K562 (cell line): ENCODE data around the gene LCN1. TPM values are rescaled to one million over a fixed set of nuclear protein-coding genes. Genes with fewer than 3 reads are reported as not detected.

Experiments used
- BRD9 ChIP-seq: fragments of 450-650 bp; IDR thresholded peaks from 2 replicates; pipeline ENCODE4 v1.6.1; 2018; ENCODE audit warnings: low read depth; ENCODE audit not compliant: partially characterized antibody
- CBX1 ChIP-seq: sonication (generic); IDR thresholded peaks from 2 replicates; pipeline ENCODE4 v1.6.1; 2016; ENCODE audit warnings: antibody characterized with exemption, low read depth, mild to moderate bottlenecking
- CEBPB ChIP-seq: fragments of 450-650 bp; IDR thresholded peaks from 2 replicates; pipeline ENCODE4 v1.6.1; 2016; ENCODE audit warnings: missing genetic modification characterization, missing compliant biosample characterization
- DIDO1 ChIP-seq: fragments of 450-650 bp; IDR thresholded peaks from 2 replicates; pipeline ENCODE4 v1.6.1; 2016; ENCODE audit warnings: low read depth, missing biosample characterization, missing genetic modification characterization
- ETS2 ChIP-seq: IDR thresholded peaks from 2 replicates; pipeline ENCODE4 v1.6.1; 2016; ENCODE audit warnings: borderline replicate concordance, missing genetic modification characterization, mild to moderate bottlenecking, moderate library complexity, missing compliant biosample characterization; ENCODE audit not compliant: poor library complexity, severe bottlenecking
- ETV6 ChIP-seq, 3 experiments: fragments of 150-350 bp in 1 of 3; sonication (generic) in 1 of 3; formaldehyde crosslinking in 1 of 3; IDR thresholded peaks; 2 replicates each; pipeline versions ENCODE4 v1.6.1 to v1.8.0; 2014 to 2022; ENCODE audit warnings: borderline replicate concordance in 2 of 3, low read depth in 2 of 3, antibody characterized with exemption in 1 of 3, low read length in 1 of 3, mild to moderate bottlenecking in 1 of 3, missing genetic modification reagents in 1 of 3
- GATA2 ChIP-seq: sonication (generic); formaldehyde crosslinking; IDR thresholded peaks from 2 replicates; pipeline ENCODE4 v1.4.0; 2020; ENCODE audit warnings: mild to moderate bottlenecking, missing genetic modification reagents
- HNRNPL ChIP-seq: fragments of 200-400 bp; formaldehyde crosslinking; IDR thresholded peaks from 2 replicates; pipeline ENCODE4 v1.6.1; 2017; ENCODE audit warnings: low read depth, mild to moderate bottlenecking, low read length
- MECOM ChIP-seq: fragments of 250-450 bp; sonication (Bioruptor Pico); IDR thresholded peaks from 2 replicates; pipeline ENCODE4 v1.8.0; 2022; ENCODE audit warnings: inconsistent platforms
- MYC ChIP-seq, 2 experiments: fragments of 250-450 bp in 1 of 2; sonication (Bioruptor Pico) in 1 of 2; IDR thresholded peaks; 2 replicates each; pipeline versions ENCODE4 v1.5.1 to v1.6.1; 2012 to 2021; ENCODE audit warnings: low read depth in 2 of 2, borderline replicate concordance in 1 of 2, improper control_type of control experiment in 1 of 2, low read length in 1 of 2, mild to moderate bottlenecking in 1 of 2, moderate library complexity in 1 of 2
- PCBP1 ChIP-seq: fragments of 200-400 bp; formaldehyde crosslinking; IDR thresholded peaks from 2 replicates; pipeline ENCODE4 v1.6.1; 2018; ENCODE audit warnings: mild to moderate bottlenecking, low read depth, low read length; ENCODE audit not compliant: poor library complexity, severe bottlenecking
- RHOXF2B ChIP-seq: fragments of 250-450 bp; sonication (Bioruptor Pico); conservative IDR thresholded peaks from 2 replicates; pipeline ENCODE4 v1.5.1; 2021
- SMARCB1 ChIP-seq: IDR thresholded peaks from 2 replicates; pipeline ENCODE4 v1.6.1; 2011; ENCODE audit warnings: improper control_type of control experiment, low read depth; ENCODE audit not compliant: insufficient read length
- TSC22D4 ChIP-seq: fragments of 450-650 bp; IDR thresholded peaks from 2 replicates; pipeline ENCODE4 v1.6.1; 2016; ENCODE audit warnings: missing genetic modification characterization, missing biosample characterization, control low read depth
- ZNF707 ChIP-seq: fragments of 250-450 bp; sonication (Bioruptor Pico); conservative IDR thresholded peaks from 2 replicates; pipeline ENCODE4 v1.8.0; 2022; ENCODE audit warnings: inconsistent platforms, mild to moderate bottlenecking, moderate library complexity
- polyA plus RNA-seq, 8 experiments: library from polyadenylated mRNA; depleted of rRNA in 4 of 8; stranded (reverse) in 5 of 8; unstranded in 3 of 8; fragments of >200 nt; fragmentation: Nextera tagmentation in 2 of 8; fragmentation: Illumina TruSeq in 1 of 8; extraction: Ambion mirVana in 2 of 8; extraction: Trizol in 1 of 8; gene quantifications; 2 replicates each; pipeline versions ENCODE4 v1.2.1 to v1.2.3, GENCODE V29; 2011 to 2014; ENCODE audit warnings: inconsistent platforms in 1 of 8, missing spikeins in 1 of 8
- total RNA-seq, 7 experiments: library from RNA; depleted of rRNA in 6 of 7; stranded (reverse); fragments of >200 nt in 6 of 7; fragmentation: Illumina TruSeq in 2 of 7; extraction: Trizol in 2 of 7; gene quantifications; 2 replicates each; pipeline versions ENCODE4 v1.2.1 to v1.2.3, GENCODE V29; 2011 to 2021; ENCODE audit warnings: low replicate concordance in 1 of 7
- TF ChIP-seq, protein P1 (sequence below): fragments of 450-650 bp; formaldehyde crosslinking; IDR thresholded peaks from 2 replicates; pipeline ENCODE4 v1.4.0; 2022; ENCODE audit warnings: missing genetic modification characterization
- TF ChIP-seq, protein P2 (sequence below): fragments of 450-650 bp; formaldehyde crosslinking; IDR thresholded peaks from 2 replicates; pipeline ENCODE4 v1.4.0; 2020; ENCODE audit warnings: mild to moderate bottlenecking
- TF ChIP-seq, protein P3 (sequence below): fragments of 250-450 bp; sonication (Bioruptor Pico); IDR thresholded peaks from 2 replicates; pipeline ENCODE4 v1.5.0; 2021
- TF ChIP-seq, protein P4 (sequence below), 2 experiments: IDR thresholded peaks; 2 replicates each; pipeline ENCODE4 v1.6.1; 2011; ENCODE audit warnings: borderline replicate concordance in 1 of 2, control low read depth in 1 of 2, low read depth in 1 of 2, low read length in 1 of 2, mild to moderate bottlenecking in 1 of 2, mixed read lengths in 1 of 2, moderate library complexity in 1 of 2; ENCODE audit not compliant: insufficient read depth in 1 of 2, insufficient read length in 1 of 2, poor library complexity in 1 of 2, severe bottlenecking in 1 of 2; ENCODE audit errors: extremely low read depth in 1 of 2
- TF ChIP-seq, protein P5 (sequence below): sonication (generic); formaldehyde crosslinking; IDR thresholded peaks from 2 replicates; pipeline ENCODE4 v1.8.0; 2022; ENCODE audit warnings: mild to moderate bottlenecking, low read depth, missing genetic modification reagents

LCN1 gene
- total and polyA plus RNA-seq, 9 of the 15 experiments (the other 6 are each of a cell fraction or from before 2014, with no cell fraction given), result not detected

DNA sequence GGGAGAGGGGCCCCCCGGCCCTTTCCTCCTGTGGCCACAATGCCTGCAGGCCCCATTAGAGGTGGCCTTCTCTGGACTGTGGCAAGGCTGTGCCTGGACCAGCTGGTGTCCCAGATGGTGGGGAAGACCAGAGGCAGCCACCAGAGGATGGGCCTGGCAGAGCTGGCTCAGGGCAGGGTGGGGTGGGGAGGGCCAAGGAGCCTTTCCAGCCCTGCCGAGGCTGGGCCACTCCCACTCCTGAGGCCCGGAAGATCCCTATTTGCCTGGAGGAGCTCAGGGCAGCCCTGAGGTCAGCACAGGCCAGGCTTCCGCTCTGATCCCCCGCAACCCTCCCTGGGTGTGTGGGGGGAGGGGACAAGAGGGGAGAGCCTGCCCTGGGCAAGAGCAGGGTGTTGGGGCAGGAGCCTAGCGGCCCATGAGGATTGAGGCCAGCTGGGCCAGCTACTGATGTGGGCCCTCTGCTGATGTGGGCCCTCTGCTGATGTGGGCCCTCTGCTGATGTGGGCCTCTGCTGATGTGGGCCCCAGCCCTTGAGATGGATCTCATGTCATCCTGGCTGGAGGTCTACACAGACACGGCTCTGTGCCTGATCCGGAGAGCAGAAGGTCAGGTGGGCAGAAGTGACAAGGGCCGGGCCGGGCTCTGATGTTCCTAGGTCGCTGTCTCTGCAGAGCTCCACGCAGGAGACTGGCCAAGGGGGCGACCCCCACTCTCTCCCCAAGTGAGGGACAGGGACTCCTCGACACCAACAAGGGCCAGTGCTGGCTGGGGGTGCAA, 14.7 kb upstream of the LCN1 start (continued):
- TF ChIP-seq, protein P1, sequence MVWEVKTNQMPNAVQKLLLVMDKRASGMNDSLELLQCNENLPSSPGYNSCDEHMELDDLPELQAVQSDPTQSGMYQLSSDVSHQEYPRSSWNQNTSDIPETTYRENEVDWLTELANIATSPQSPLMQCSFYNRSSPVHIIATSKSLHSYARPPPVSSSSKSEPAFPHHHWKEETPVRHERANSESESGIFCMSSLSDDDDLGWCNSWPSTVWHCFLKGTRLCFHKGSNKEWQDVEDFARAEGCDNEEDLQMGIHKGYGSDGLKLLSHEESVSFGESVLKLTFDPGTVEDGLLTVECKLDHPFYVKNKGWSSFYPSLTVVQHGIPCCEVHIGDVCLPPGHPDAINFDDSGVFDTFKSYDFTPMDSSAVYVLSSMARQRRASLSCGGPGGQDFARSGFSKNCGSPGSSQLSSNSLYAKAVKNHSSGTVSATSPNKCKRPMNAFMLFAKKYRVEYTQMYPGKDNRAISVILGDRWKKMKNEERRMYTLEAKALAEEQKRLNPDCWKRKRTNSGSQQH (CRISPR knock-in tag), result no peak
- TF ChIP-seq, protein P2, sequence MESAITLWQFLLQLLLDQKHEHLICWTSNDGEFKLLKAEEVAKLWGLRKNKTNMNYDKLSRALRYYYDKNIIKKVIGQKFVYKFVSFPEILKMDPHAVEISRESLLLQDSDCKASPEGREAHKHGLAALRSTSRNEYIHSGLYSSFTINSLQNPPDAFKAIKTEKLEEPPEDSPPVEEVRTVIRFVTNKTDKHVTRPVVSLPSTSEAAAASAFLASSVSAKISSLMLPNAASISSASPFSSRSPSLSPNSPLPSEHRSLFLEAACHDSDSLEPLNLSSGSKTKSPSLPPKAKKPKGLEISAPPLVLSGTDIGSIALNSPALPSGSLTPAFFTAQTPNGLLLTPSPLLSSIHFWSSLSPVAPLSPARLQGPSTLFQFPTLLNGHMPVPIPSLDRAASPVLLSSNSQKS (CRISPR knock-in tag), result no peak
- TF ChIP-seq, protein P3, sequence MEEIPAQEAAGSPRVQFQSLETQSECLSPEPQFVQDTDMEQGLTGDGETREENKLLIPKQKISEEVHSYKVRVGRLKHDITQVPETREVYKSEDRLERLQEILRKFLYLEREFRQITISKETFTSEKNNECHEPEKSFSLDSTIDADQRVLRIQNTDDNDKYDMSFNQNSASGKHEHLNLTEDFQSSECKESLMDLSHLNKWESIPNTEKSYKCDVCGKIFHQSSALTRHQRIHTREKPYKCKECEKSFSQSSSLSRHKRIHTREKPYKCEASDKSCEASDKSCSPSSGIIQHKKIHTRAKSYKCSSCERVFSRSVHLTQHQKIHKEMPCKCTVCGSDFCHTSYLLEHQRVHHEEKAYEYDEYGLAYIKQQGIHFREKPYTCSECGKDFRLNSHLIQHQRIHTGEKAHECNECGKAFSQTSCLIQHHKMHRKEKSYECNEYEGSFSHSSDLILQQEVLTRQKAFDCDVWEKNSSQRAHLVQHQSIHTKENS (CRISPR knock-in tag), result no peak
- TF ChIP-seq, protein P4, sequence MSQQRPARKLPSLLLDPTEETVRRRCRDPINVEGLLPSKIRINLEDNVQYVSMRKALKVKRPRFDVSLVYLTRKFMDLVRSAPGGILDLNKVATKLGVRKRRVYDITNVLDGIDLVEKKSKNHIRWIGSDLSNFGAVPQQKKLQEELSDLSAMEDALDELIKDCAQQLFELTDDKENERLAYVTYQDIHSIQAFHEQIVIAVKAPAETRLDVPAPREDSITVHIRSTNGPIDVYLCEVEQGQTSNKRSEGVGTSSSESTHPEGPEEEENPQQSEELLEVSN (IDR thresholded peaks at IDR 0.05; ENCODE audit: borderline replicate concordance in 1 of 2, extremely low read depth in 1 of 2, insufficient read depth in 1 of 2, insufficient read length in 1 of 2, low read depth in 1 of 2, low read length in 1 of 2, poor library complexity in 1 of 2, severe bottlenecking in 1 of 2), result no peak
- TF ChIP-seq CBX1 (peak; percentile 74), MYC (IDR thresholded peaks at IDR 0.05; ENCODE audit: low read depth, low read length) (peak; percentile 45; the same call in 1 of the 2 replicates), MYC (CRISPR knock-in tag; IDR thresholded peaks at IDR 0.05; ENCODE audit: borderline replicate concordance, low read depth) (no peak), SMARCB1 (no peak), ETV6 (IDR thresholded peaks at IDR 0.05; ENCODE audit: borderline replicate concordance in 1 of 2, low read depth in 2 of 2, low read length in 1 of 2) (no peak), ETV6 (CRISPR knock-in tag; IDR thresholded peaks at IDR 0.05; ENCODE audit: borderline replicate concordance) (no peak), BRD9 (no peak), HNRNPL (no peak), RHOXF2B (CRISPR knock-in tag) (no peak), ETS2 (tag) (no peak), PCBP1 (no peak), CEBPB (no peak), TSC22D4 (no peak), MECOM (CRISPR knock-in tag) (no peak), GATA2 (CRISPR knock-in tag) (no peak), ZNF707 (CRISPR knock-in tag) (no peak), DIDO1 (tag) (no peak)
- TF ChIP-seq, protein P5, sequence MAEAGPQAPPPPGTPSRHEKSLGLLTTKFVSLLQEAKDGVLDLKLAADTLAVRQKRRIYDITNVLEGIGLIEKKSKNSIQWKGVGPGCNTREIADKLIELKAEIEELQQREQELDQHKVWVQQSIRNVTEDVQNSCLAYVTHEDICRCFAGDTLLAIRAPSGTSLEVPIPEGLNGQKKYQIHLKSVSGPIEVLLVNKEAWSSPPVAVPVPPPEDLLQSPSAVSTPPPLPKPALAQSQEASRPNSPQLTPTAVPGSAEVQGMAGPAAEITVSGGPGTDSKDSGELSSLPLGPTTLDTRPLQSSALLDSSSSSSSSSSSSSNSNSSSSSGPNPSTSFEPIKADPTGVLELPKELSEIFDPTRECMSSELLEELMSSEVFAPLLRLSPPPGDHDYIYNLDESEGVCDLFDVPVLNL (CRISPR knock-in tag), result no peak
